Neural crest cell (in vitro differentiated cells): ENCODE results near the gene FRAT1. TPM values are rescaled to one million over a fixed set of nuclear protein-coding genes. Genes with fewer than 3 reads are reported as not detected.

Source experiments
- DNase-seq: peaks from one replicate; pipeline ENCODE4 v3.0.0; 2021; ENCODE audit warnings: low read depth, mixed read lengths, low spot score
- H3K27ac Mint-ChIP-seq: one replicate; pipeline ENCODE4 v1.8.0; 2021; ENCODE audit warnings: mild to moderate bottlenecking, mixed read lengths; ENCODE audit not compliant: unreplicated experiment
- H3K27me3 Mint-ChIP-seq: 2 replicates; pipeline ENCODE4 v1.8.0; 2021; ENCODE audit warnings: low read depth, mild to moderate bottlenecking, mixed read lengths
- H3K36me3 Mint-ChIP-seq: 2 replicates; pipeline ENCODE4 v1.8.0; 2021; ENCODE audit warnings: low read depth, mild to moderate bottlenecking, mixed read lengths
- H3K4me1 Mint-ChIP-seq: 2 replicates; pipeline ENCODE4 v1.8.0; 2021; ENCODE audit warnings: mixed read lengths
- H3K4me3 Mint-ChIP-seq: one replicate; pipeline ENCODE4 v1.8.0; 2021; ENCODE audit warnings: mild to moderate bottlenecking, mixed read lengths
- H3K9me3 Mint-ChIP-seq: 2 replicates; pipeline ENCODE4 v1.8.0; 2021; ENCODE audit warnings: mixed read lengths
- CTCF ChIP-seq: fragments of 200-600 bp; sonication (generic); conservative IDR thresholded peaks from 2 replicates; pipeline ENCODE4 v1.5.0; 2021; ENCODE audit warnings: antibody characterized with exemption, mild to moderate bottlenecking
- total RNA-seq: library from RNA; stranded (reverse); gene quantifications from 2 replicates; pipeline ENCODE4 v1.2.1, GENCODE V29; 2021

FRAT1 gene
- total RNA-seq, 1 donor from 2014 or later, result 2.2 TPM

- TF ChIP-seq CTCF, result no peak
- Mint-ChIP-seq H3K36me3 (peaks cover 3% of the 10 kb centered on the region), H3K9me3 (no peaks in the 10 kb centered on the region), H3K4me1 (no peaks in the 10 kb centered on the region), H3K27ac (no peak overlapping the region), H3K27me3 (no peaks in the 10 kb centered on the region), H3K4me3 (no peak overlapping the region)
- no peak for DNase-seq
Observed at GRCh38 chr10:97367126-97367649, 48.1 kb downstream of the FRAT1 start.

Other genes with a start within 250 kb of the FRAT1 start
- gene SLIT1, start 133.3 kb upstream of the FRAT1 start, total RNA-seq, result 9.7 and 10.6 TPM in 2 replicates
- 30.3 and 32.1 TPM in 2 replicates for gene ARHGAP19, start 26.6 kb upstream of the FRAT1 start, total RNA-seq
- gene FRAT2, start 15.5 kb downstream of the FRAT1 start, total RNA-seq, result 8.6 and 8.8 TPM in 2 replicates
- gene RRP12, start 82.1 kb downstream of the FRAT1 start, total RNA-seq, result 42.1 and 42.6 TPM in 2 replicates
- 313 and 337 TPM in 2 replicates for gene PGAM1, start 106.9 kb downstream of the FRAT1 start, total RNA-seq
- 40.3 and 41.8 TPM in 2 replicates for gene EXOSC1, start 126.7 kb downstream of the FRAT1 start, total RNA-seq
- 58.1 and 58.2 TPM in 2 replicates for gene ZDHHC16, start 126.9 kb downstream of the FRAT1 start, total RNA-seq
- 86.4 and 88.7 TPM in 2 replicates for gene MMS19, start 179.2 kb downstream of the FRAT1 start, total RNA-seq
- 6.5 and 8.7 TPM in 2 replicates for gene UBTD1, start 179.7 kb downstream of the FRAT1 start, total RNA-seq